ENCODE data around the gene DPP10.

DNA sequence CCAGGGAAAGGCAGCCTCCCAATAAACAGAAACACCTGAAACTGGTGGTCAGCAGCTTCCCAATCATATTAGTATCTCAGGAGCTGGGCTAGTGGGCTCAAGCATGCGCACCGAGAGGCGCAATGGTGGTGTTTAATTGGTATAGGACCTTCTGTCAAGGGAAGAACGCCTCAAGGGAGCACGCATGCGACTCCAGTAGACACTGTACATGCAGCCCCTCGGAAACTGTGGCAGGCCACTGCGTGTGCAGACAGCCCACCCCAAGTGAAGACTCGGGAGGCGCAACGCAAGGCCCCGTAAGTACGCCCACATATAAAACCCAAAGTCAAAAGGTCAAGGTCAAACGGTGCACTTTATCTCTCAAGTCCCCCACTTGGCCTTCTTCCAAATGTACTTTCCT is 1405.8 kb downstream of the DPP10 start:
- TF ChIP-seq, protein P1, sequence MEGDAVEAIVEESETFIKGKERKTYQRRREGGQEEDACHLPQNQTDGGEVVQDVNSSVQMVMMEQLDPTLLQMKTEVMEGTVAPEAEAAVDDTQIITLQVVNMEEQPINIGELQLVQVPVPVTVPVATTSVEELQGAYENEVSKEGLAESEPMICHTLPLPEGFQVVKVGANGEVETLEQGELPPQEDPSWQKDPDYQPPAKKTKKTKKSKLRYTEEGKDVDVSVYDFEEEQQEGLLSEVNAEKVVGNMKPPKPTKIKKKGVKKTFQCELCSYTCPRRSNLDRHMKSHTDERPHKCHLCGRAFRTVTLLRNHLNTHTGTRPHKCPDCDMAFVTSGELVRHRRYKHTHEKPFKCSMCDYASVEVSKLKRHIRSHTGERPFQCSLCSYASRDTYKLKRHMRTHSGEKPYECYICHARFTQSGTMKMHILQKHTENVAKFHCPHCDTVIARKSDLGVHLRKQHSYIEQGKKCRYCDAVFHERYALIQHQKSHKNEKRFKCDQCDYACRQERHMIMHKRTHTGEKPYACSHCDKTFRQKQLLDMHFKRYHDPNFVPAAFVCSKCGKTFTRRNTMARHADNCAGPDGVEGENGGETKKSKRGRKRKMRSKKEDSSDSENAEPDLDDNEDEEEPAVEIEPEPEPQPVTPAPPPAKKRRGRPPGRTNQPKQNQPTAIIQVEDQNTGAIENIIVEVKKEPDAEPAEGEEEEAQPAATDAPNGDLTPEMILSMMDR (conservative IDR thresholded peaks at IDR 0.05) = no peak
- TF ChIP-seq ZFX (IDR thresholded peaks at IDR 0.05) = no peak

All from C4-2B (cell line).